IMR-90 (cell line): Measurements from ENCODE around the gene ZNFX1. TPM values are rescaled to one million over a fixed set of nuclear protein-coding genes. Genes with fewer than 3 reads are reported as not detected.

ENCODE experiments used
- ATAC-seq: fragments of 200-7000 bp; cut with Tn5 transposase; 2 replicates; pipeline ENCODE4 v1.9.1; 2020; ENCODE audit warnings: low read depth, mild to moderate bottlenecking, moderate library complexity
- BruUV-seq: library from RNA; stranded (reverse); fragments of 400-500 nt; replicated peaks from 2 replicates; lab custom pipeline; 2021; lab: Mats Ljungman, UMichigan
- CTCF ChIA-PET: fragments of 300-600 bp; formaldehyde crosslinking; extraction: SDS; loops from one replicate; lab custom pipeline; 2021; ENCODE audit warnings: antibody characterized with exemption; lab: Yijun Ruan, JAX
- POLR2A ChIA-PET: fragments of 300-600 bp; sonication (Branson Sonifier 250); formaldehyde crosslinking; loops from one replicate; lab custom pipeline; 2022; ENCODE audit warnings: antibody characterized with exemption; ENCODE audit not compliant: unreplicated experiment; lab: Charles Lee
- DNase-seq: peaks from one replicate; pipeline ENCODE4 v3.0.0; 2013
- H2AFZ ChIP-seq: replicated peaks from 2 replicates; pipeline ENCODE3; 2013; ENCODE audit warnings: low read length, mild to moderate bottlenecking; ENCODE audit not compliant: poor library complexity
- H2AK5ac ChIP-seq: 2 replicates; pipeline ENCODE4 v1.6.1; 2013; ENCODE audit warnings: low read depth, low read length, inconsistent platforms
- H2AK9ac ChIP-seq: replicated peaks from 2 replicates; pipeline ENCODE3; 2013; ENCODE audit warnings: mild to moderate bottlenecking, low read depth, low read length, moderate library complexity; ENCODE audit not compliant: poor library complexity
- H2BK120ac ChIP-seq: 2 replicates; pipeline ENCODE4 v1.6.1; 2013; ENCODE audit warnings: low read depth, low read length, inconsistent platforms
- H2BK15ac ChIP-seq: 3 replicates; pipeline ENCODE4 v1.6.1; 2013; ENCODE audit warnings: low read depth, low read length, inconsistent platforms
- H2BK20ac ChIP-seq: 2 replicates; pipeline ENCODE4 v1.6.1; 2013; ENCODE audit warnings: low read depth, mild to moderate bottlenecking, inconsistent platforms, low read length, moderate library complexity
- H2BK5ac ChIP-seq: 2 replicates; pipeline ENCODE4 v1.6.1; 2013; ENCODE audit warnings: mild to moderate bottlenecking, low read depth, low read length, inconsistent platforms; ENCODE audit not compliant: poor library complexity, severe bottlenecking
- H3K14ac ChIP-seq: replicated peaks from 2 replicates; pipeline ENCODE4 v1.6.1; 2013; ENCODE audit warnings: low read depth, low read length, inconsistent platforms
- H3K18ac ChIP-seq: 2 replicates; pipeline ENCODE4 v1.6.1; 2013; ENCODE audit warnings: low read depth, low read length, control low read depth
- H3K23ac ChIP-seq: 2 replicates; pipeline ENCODE4 v1.6.1; 2013; ENCODE audit warnings: low read depth, low read length, inconsistent platforms
- H3K27ac ChIP-seq: 2 replicates; pipeline ENCODE4 v1.5.1; 2013; ENCODE audit warnings: mild to moderate bottlenecking, control low read depth, low read length; ENCODE audit not compliant: insufficient read depth
- H3K27me3 ChIP-seq: 2 replicates; pipeline ENCODE4 v1.6.1; 2013; ENCODE audit warnings: low read length; ENCODE audit not compliant: control insufficient read depth, insufficient read depth
- H3K36me3 ChIP-seq: 2 replicates; pipeline ENCODE4 v1.6.1; 2013; ENCODE audit warnings: low read length, mixed read lengths; ENCODE audit not compliant: control insufficient read depth, insufficient read depth
- H3K4ac ChIP-seq: 2 replicates; pipeline ENCODE4 v1.6.1; 2013; ENCODE audit warnings: low read depth, low read length, inconsistent platforms
- H3K4me1 ChIP-seq: 2 replicates; pipeline ENCODE4 v1.6.1; 2013; ENCODE audit warnings: low read length, mixed read lengths; ENCODE audit not compliant: control insufficient read depth, insufficient read depth
- H3K4me2 ChIP-seq: 2 replicates; pipeline ENCODE4 v1.6.1; 2013; ENCODE audit warnings: low read depth, mild to moderate bottlenecking, control low read depth, low read length, moderate library complexity
- H3K4me3 ChIP-seq: 2 replicates; pipeline ENCODE4 v1.5.1; 2013; ENCODE audit warnings: low read depth, mild to moderate bottlenecking, control low read depth, low read length, moderate library complexity; ENCODE audit not compliant: insufficient read depth
- H3K56ac ChIP-seq: 2 replicates; pipeline ENCODE4 v1.6.1; 2013; ENCODE audit warnings: low read length, inconsistent platforms; ENCODE audit not compliant: insufficient read depth; ENCODE audit errors: extremely low read depth
- H3K79me1 ChIP-seq, 2 experiments: 2 replicates each; pipeline ENCODE4 v1.6.1; 2013; ENCODE audit warnings: low read length in 2 of 2, inconsistent platforms in 1 of 2, low read depth in 1 of 2
- H3K9ac ChIP-seq: 2 replicates; pipeline ENCODE4 v1.6.1; 2013; ENCODE audit warnings: low read depth, low read length, control low read depth
- H3K9me1 ChIP-seq: 2 replicates; pipeline ENCODE4 v1.6.1; 2013; ENCODE audit warnings: low read length, inconsistent platforms; ENCODE audit not compliant: insufficient read depth
- H3K9me3 ChIP-seq: 2 replicates; pipeline ENCODE4 v1.6.1; 2013; ENCODE audit warnings: low read length; ENCODE audit not compliant: control insufficient read depth, insufficient read depth
- H4K20me1 ChIP-seq: 2 replicates; pipeline ENCODE4 v1.6.1; 2013; ENCODE audit warnings: low read length, inconsistent platforms; ENCODE audit not compliant: insufficient read depth
- H4K5ac ChIP-seq: 2 replicates; pipeline ENCODE4 v1.6.1; 2013; ENCODE audit warnings: mild to moderate bottlenecking, low read depth, low read length, control low read depth
- H4K8ac ChIP-seq, 2 experiments: 2 replicates each; pipeline ENCODE4 v1.6.1; 2013; ENCODE audit warnings: low read depth in 2 of 2, low read length in 2 of 2, control low read depth in 1 of 2, inconsistent platforms in 1 of 2
- H4K91ac ChIP-seq: 2 replicates; pipeline ENCODE4 v1.6.1; 2013; ENCODE audit warnings: low read depth, low read length, inconsistent platforms; ENCODE audit not compliant: insufficient read depth
- BHLHE40 ChIP-seq: fragments of 150-350 bp; IDR thresholded peaks from 2 replicates; pipeline ENCODE4 v1.6.1; 2016; ENCODE audit warnings: mild to moderate bottlenecking, low read depth, low read length
- CEBPB ChIP-seq: IDR thresholded peaks from 2 replicates; pipeline ENCODE4 v1.6.1; 2012; ENCODE audit warnings: low read depth, low read length, improper control_type of control experiment
- CHD1 ChIP-seq: IDR thresholded peaks from 2 replicates; pipeline ENCODE4 v1.6.1; 2012; ENCODE audit warnings: low read depth, low read length, improper control_type of control experiment
- FOS ChIP-seq: fragments of 150-350 bp; IDR thresholded peaks from 2 replicates; pipeline ENCODE4 v1.6.1; 2016; ENCODE audit warnings: low read depth, low read length
- MAFK ChIP-seq: IDR thresholded peaks from 2 replicates; pipeline ENCODE4 v1.6.1; 2012; ENCODE audit warnings: low read depth, low read length, improper control_type of control experiment
- MAZ ChIP-seq: IDR thresholded peaks from 2 replicates; pipeline ENCODE4 v1.6.1; 2012; ENCODE audit warnings: low read depth, mild to moderate bottlenecking, low read length, improper control_type of control experiment, moderate library complexity, borderline replicate concordance
- MXI1 ChIP-seq: IDR thresholded peaks from 2 replicates; pipeline ENCODE4 v1.6.1; 2012; ENCODE audit warnings: low read depth, mild to moderate bottlenecking, low read length, moderate library complexity, borderline replicate concordance
- NFE2L2 ChIP-seq: fragments of 150-350 bp; IDR thresholded peaks from 2 replicates; pipeline ENCODE4 v1.6.1; 2016; ENCODE audit warnings: low read depth, mild to moderate bottlenecking, low read length
- POLR2A ChIP-seq: IDR thresholded peaks from 2 replicates; pipeline ENCODE4 v1.6.1; 2012; ENCODE audit warnings: mild to moderate bottlenecking, low read depth, low read length
- RAD21 ChIP-seq: IDR thresholded peaks from 2 replicates; pipeline ENCODE4 v1.6.1; 2012; ENCODE audit warnings: low read length, improper control_type of control experiment
- RCOR1 ChIP-seq: IDR thresholded peaks from 2 replicates; pipeline ENCODE4 v1.6.1; 2012; ENCODE audit warnings: mild to moderate bottlenecking, low read length, improper control_type of control experiment; ENCODE audit not compliant: insufficient replicate concordance
- RFX5 ChIP-seq: IDR thresholded peaks from 2 replicates; pipeline ENCODE4 v1.8.0; 2012; ENCODE audit warnings: low read depth, mild to moderate bottlenecking, low read length, moderate library complexity
- SMC3 ChIP-seq: fragments of 150-350 bp; IDR thresholded peaks from 2 replicates; pipeline ENCODE4 v1.6.1; 2016; ENCODE audit warnings: low read depth, mild to moderate bottlenecking, antibody characterized with exemption, low read length, moderate library complexity
- WGBS, 2 experiments: methylation state at CpG; one replicate each; pipeline versions ENCODE4 v1.1.5 to v1.1.7; 2013; ENCODE audit warnings: missing lambda C conversion rate in 2 of 2; ENCODE audit not compliant: insufficient read length in 1 of 2; ENCODE audit errors: extremely low coverage in 2 of 2; 5-methylcytosine and 5-hydroxymethylcytosine counted together
- dilution Hi-C: fragments of 300-500 bp; cut with HindIII; formaldehyde crosslinking; loops from one replicate; pipeline ENCODE4 v1.14.3; 2018; ENCODE audit warnings: low sequenced_read_pairs; ENCODE audit not compliant: unreplicated experiment
- in situ Hi-C: fragments of 300-500 bp; cut with MboI; formaldehyde crosslinking; loops from 3 replicates; pipeline ENCODE4 v1.14.3; 2019; ENCODE audit warnings: low sequenced_read_pairs, inconsistent platforms, mixed read lengths
- intact Hi-C: fragments of 100-400 bp; cut with micrococcal nuclease; formaldehyde crosslinking; loops from 2 replicates; pipeline ENCODE4 v1.10.0; 2022
- polyA plus RNA-seq, 3 experiments: library from polyadenylated mRNA; depleted of rRNA; stranded (reverse); fragments of >200 nt; gene quantifications; 2 replicates each; pipeline ENCODE4 v1.2.3, GENCODE V29; 2012; ENCODE audit warnings: low replicate concordance in 1 of 3
- total RNA-seq: library from RNA; depleted of rRNA; stranded (reverse); fragments of >200 nt; gene quantifications from 2 replicates; pipeline ENCODE4 v1.2.3, GENCODE V29; 2012
- TF ChIP-seq, protein P1 (sequence below): conservative IDR thresholded peaks from 2 replicates; pipeline ENCODE4 v1.5.1; 2012; ENCODE audit warnings: mild to moderate bottlenecking, low read depth, low read length, improper control_type of control experiment
- TF ChIP-seq, protein P2 (sequence below): fragments of 150-350 bp; IDR thresholded peaks from 2 replicates; pipeline ENCODE4 v1.6.1; 2017; ENCODE audit warnings: mild to moderate bottlenecking, antibody characterized with exemption, low read length, low read depth
- TF ChIP-seq, protein P3 (sequence below): fragments of 150-350 bp; IDR thresholded peaks from 2 replicates; pipeline ENCODE4 v1.6.1; 2016; ENCODE audit warnings: low read depth, mild to moderate bottlenecking, low read length, moderate library complexity, borderline replicate concordance

ZNFX1 gene
- total and polyA plus RNA-seq, 2 of the 4 experiments (the other 2 are of a cell fraction) = 10.9 to 60.9 TPM

DNA sequence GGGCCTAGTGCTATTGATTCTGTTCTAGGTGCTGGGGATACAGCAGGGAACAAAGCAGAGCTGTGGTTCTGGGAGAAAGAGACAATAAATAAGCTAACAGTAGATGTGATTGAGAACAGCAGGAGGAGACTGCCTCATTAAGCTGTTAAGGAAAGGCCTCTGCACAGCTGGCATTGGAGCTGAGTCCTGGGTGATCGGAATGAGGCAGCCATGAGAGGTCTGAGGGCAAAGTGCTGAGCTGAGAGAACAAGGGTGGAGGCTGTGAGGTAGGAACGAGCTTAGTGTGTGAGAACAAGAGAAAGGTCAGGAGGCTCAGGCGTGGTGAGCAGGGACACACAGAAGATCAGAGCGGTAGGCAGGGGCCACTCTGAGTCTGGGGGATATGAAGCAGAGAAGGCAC lies 40.3 kb downstream of the ZNFX1 start:
- no peak for TF ChIP-seq CHD1
- no peak for TF ChIP-seq RCOR1
- no peak for TF ChIP-seq NFE2L2
- no peak for TF ChIP-seq CEBPB
- TF ChIP-seq FOS = no peak
- no peak for TF ChIP-seq SMC3
- TF ChIP-seq MXI1 = no peak
- TF ChIP-seq POLR2A = no peak
- no peak for TF ChIP-seq MAFK
- TF ChIP-seq MAZ = no peak
- TF ChIP-seq RAD21 = no peak
- TF ChIP-seq, protein P1, sequence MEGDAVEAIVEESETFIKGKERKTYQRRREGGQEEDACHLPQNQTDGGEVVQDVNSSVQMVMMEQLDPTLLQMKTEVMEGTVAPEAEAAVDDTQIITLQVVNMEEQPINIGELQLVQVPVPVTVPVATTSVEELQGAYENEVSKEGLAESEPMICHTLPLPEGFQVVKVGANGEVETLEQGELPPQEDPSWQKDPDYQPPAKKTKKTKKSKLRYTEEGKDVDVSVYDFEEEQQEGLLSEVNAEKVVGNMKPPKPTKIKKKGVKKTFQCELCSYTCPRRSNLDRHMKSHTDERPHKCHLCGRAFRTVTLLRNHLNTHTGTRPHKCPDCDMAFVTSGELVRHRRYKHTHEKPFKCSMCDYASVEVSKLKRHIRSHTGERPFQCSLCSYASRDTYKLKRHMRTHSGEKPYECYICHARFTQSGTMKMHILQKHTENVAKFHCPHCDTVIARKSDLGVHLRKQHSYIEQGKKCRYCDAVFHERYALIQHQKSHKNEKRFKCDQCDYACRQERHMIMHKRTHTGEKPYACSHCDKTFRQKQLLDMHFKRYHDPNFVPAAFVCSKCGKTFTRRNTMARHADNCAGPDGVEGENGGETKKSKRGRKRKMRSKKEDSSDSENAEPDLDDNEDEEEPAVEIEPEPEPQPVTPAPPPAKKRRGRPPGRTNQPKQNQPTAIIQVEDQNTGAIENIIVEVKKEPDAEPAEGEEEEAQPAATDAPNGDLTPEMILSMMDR = no peak
- TF ChIP-seq, protein P2, sequence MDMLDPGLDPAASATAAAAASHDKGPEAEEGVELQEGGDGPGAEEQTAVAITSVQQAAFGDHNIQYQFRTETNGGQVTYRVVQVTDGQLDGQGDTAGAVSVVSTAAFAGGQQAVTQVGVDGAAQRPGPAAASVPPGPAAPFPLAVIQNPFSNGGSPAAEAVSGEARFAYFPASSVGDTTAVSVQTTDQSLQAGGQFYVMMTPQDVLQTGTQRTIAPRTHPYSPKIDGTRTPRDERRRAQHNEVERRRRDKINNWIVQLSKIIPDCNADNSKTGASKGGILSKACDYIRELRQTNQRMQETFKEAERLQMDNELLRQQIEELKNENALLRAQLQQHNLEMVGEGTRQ = no peak
- TF ChIP-seq RFX5 = no peak
- no peak for TF ChIP-seq BHLHE40
- TF ChIP-seq, protein P3, sequence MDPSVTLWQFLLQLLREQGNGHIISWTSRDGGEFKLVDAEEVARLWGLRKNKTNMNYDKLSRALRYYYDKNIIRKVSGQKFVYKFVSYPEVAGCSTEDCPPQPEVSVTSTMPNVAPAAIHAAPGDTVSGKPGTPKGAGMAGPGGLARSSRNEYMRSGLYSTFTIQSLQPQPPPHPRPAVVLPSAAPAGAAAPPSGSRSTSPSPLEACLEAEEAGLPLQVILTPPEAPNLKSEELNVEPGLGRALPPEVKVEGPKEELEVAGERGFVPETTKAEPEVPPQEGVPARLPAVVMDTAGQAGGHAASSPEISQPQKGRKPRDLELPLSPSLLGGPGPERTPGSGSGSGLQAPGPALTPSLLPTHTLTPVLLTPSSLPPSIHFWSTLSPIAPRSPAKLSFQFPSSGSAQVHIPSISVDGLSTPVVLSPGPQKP = no peak
- POLR2A ChIA-PET = no interaction called here
- no peaks in the 10 kb centered on the region for H3K9me3 ChIP-seq
- no peak overlapping the region for H2BK15ac ChIP-seq
- H2BK20ac ChIP-seq = no peak overlapping the region
- no peak overlapping the region for H3K27ac ChIP-seq
- H2AFZ ChIP-seq = no peak overlapping the region
- H3K56ac ChIP-seq = no peak overlapping the region
- H3K4me1 ChIP-seq = no peaks in the 10 kb centered on the region
- no peaks in the 10 kb centered on the region for H4K20me1 ChIP-seq
- no peak overlapping the region for H2BK5ac ChIP-seq
- H2AK9ac ChIP-seq = no peak overlapping the region
- ATAC-seq (no peak), DNase-seq (no peak)
- no peaks in the 10 kb centered on the region for H3K9me1 ChIP-seq
- no peak overlapping the region for H3K4me3 ChIP-seq
- no TSS peak for BruUV-seq
- no peak overlapping the region for H3K4me2 ChIP-seq
- H3K36me3 ChIP-seq = peaks cover 71% of the 10 kb centered on the region
- CTCF ChIA-PET = interaction anchor here (1.5 kb wide), 1 partner anchor 9 kb away, joined by 8 read pairs; no protein-coding TSS in a partner anchor
- H3K9ac ChIP-seq = no peak overlapping the region
- intact Hi-C loops = no loop called here
- H3K4ac ChIP-seq = no peak overlapping the region
- WGBS, 2 experiments = 100% methylated on average over 1 of the region's 4 CpGs; no CpG with 5 or more reads in 1 of the 2 experiments
- no peak overlapping the region for H4K8ac ChIP-seq
- H4K91ac ChIP-seq = no peak overlapping the region
- H3K23ac ChIP-seq = no peak overlapping the region
- H3K14ac ChIP-seq = no peak overlapping the region
- in situ Hi-C loops = no loop called here
- H3K18ac ChIP-seq = no peak overlapping the region
- no peak overlapping the region for H4K5ac ChIP-seq
- dilution Hi-C loops = no loop called here
- H3K27me3 ChIP-seq = no peaks in the 10 kb centered on the region
- no peak overlapping the region for H2AK5ac ChIP-seq
- no peaks in the 10 kb centered on the region for H3K79me1 ChIP-seq
- no peak overlapping the region for H2BK120ac ChIP-seq
